NCI-H446 (cell line): ENCODE measurements around the gene ZFPM1.

Experiments
- DNase-seq, 2 experiments: peaks; one replicate each; lab custom pipeline; 2025; lab: John Stamatoyannopoulos, UW

ZFPM1 gene

GRCh38 chr16:88433632-88434352 is 19.3 kb upstream of the ZFPM1 start:
- no peak for DNase-seq

DNA sequence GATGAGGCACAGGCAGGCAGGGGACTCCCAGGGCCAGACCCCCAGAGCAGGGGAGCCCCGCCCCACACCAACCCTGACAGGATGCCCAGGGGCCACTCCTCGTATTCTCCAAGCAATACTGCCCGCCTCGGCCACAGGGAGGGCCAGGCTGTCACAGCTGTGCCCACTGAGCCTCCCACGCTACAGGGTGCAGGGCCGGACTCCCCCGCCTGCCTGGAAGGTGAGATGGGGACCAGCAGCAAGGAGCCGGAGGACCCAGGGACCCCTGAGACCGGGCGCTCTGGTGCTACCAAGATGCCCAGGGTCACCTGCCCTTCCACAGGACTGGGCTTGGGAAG is 18.8 kb upstream of the ZFPM1 start:
- no peak for DNase-seq

DNA sequence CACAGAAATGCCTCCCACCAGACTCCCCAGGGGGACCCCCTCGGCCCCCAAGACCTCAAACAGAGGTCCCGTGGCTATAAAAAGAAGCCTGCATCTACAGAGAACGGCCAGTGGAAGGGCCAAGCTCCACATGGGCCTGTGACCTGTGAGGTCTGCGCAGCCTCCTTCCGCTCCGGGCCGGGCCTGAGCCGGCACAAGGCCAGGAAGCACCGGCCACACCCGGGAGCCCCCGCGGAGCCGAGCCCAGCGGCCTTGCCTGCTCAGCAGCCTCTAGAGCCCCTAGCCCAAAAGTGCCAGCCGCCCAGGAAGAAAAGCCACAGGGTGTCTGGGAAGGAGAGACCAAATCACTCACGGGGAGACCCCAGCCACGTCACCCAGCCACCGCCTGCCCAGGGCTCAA is 18.3 kb upstream of the ZFPM1 start:
- DNase-seq: no peak

DNA sequence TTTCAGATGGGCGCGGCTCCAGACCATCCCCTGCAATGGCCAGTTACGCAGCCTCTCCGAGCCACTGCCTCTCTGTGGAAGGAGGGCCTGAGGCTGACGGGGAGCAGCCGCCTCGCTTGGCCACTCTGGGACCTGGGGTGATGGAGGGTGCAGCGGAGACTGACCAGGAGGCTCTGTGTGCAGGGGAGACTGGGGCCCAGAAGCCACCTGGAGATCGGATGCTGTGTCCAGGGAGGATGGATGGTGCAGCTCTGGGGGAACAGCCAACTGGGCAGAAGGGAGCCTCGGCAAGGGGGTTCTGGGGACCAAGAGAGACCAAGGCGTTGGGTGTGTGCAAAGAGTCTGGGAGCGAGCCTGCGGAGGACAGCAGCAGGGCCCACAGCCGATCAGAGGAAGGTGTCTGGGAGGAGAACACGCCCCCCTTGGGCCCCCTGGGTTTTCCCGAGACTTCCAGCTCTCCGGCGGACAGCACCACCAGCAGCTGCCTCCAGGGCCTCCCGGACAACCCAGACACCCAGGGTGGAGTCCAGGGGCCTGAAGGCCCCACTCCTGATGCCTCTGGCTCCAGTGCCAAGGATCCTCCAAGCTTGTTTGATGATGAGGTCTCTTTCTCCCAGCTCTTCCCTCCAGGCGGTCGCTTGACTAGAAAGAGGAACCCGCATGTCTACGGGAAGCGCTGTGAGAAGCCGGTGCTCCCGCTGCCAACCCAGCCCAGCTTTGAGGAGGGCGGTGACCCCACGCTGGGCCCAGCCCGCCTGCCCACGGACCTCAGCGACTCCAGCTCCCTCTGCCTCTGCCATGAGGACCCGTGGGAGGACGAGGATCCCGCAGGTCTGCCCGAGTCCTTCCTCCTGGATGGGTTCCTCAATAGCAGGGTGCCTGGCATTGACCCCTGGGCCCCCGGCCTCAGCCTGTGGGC is 17.4 kb upstream of the ZFPM1 start:
- no peak for DNase-seq

- DNase-seq: no peak
These were observed 16.3 kb upstream of the ZFPM1 start for GRCh38 chr16:88436796-88437195.

- DNase-seq: peak in 1 of 2 experiments; percentile 10
These were observed 15.6 kb upstream of the ZFPM1 start for GRCh38 chr16:88437367-88437964.

- no peak for DNase-seq
These were observed 14.8 kb upstream of the ZFPM1 start for GRCh38 chr16:88438084-88438870.

DNA sequence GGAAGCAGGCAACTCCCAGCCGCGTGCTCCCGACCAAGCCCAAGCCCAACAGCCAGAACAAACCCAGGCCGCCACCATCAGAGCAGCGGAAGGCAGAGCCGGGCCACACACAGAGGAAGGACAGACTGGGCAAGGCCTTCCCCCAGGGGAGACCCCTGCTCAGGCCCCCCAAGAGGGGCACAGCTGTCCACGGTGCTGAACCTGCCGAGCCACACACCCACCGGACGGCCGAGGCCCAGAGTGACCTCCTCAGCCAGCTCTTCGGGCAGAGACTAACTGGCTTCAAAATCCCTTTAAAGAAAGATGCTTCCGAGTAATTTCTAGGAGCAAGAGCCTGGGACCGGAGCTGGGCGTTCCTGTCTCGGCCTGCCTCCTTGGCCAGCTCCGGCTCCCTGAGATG is 14.1 kb upstream of the ZFPM1 start:
- no peak for DNase-seq

GRCh38 chr16:88439706-88440105 is 13.4 kb upstream of the ZFPM1 start:
- no peak for DNase-seq

DNA sequence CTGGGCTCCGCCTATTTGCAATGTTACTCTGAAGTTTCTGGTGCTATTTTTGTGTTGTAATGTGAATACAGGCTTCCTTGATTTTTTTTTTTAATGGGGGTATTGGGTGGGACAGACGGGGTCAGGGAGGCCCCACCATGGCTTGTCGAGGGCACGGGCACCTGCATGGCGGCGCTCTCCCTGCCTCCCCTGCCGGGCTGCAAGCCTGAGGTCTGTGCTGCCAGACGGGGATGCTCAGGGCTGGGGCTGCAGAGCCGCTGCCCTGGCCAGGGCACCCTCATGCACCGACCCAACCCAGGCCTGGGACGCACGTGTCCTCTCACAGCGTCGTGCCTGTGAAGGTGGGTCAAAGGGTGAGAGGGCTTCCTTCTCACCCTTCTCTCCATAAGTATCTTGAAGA is 13.0 kb upstream of the ZFPM1 start:
- no peak for DNase-seq

DNA sequence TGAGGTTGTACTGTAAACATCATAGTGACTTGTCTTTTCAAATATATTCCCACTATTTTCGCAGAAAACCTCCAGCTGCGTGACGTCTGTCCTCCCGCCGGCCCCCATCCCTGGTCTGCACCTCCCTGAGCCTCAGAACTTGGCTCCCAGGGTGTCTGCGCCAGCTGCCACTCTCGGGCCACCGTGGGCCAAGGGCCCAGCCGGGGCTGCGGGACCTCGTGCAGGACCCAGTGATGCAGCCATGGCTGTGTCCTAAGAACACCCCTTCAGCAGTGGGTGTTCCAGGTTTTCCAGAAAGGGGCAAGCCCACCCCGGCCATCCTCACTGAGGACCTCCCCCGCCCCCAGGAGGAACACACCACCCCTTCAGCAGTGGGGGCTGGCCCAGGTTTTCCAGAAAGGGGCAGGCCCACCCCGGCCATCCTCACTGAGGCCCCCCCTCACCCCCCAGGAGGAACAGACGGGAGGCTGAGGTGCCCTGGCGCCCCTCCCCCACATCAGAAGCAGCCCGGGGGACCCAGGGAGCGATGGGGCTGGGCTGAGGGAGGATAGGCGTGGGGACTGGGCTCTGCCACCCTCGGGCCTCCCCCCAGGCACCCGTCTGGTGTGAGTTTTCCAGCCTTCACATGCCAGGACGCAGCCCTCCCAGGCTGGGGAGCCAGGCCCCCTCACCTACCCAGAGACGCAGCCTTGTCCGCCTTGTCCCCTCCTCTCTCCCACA is 12.2 kb upstream of the ZFPM1 start:
- DNase-seq: no peak

- DNase-seq: no peak
These were observed 11.6 kb upstream of the ZFPM1 start for GRCh38 chr16:88441460-88441859.

DNA sequence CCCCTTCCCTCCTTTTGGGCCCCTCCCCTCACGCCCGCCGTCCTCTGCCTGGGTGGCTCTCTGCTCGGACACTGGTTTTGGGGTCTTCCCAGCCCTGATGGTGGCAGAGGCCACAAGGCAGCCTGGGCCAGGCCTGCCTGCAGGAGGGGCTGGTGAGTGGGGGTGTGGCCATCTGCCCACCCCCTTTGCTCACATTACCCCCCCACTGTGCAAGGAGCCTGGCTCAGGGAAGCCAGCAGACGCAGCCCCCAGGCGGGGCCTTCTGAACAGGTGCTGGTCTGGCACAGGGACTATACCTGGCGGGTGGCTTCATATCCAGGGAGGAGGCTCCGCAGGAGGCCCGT is 10.7 kb upstream of the ZFPM1 start:
- no peak for DNase-seq

GRCh38 chr16:88442727-88443576 is 10.1 kb upstream of the ZFPM1 start:
- peak in 1 of 2 experiments; percentile 9 for DNase-seq

- DNase-seq: no peak
These were observed 8.1 kb upstream of the ZFPM1 start for GRCh38 chr16:88444826-88445582.

DNA sequence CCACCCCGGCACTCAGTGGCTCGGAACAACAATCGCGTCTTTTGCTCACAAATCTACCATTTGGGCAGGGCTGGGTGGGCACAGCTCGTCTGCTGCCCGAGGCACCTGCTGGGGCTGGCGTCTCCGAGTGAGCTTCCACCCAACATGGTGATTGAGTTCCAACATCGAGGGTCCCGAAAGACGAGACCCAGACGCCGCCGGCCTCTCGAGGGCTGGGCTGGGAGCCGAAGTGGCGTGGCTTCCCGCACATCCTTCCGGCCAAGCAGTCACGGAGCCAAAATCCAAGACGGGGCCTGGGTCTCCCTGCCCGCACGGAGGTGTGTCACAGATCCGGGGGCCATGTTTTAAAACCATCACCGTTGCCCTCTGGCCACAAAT is 7.5 kb upstream of the ZFPM1 start:
- no peak for DNase-seq

- no peak for DNase-seq
These were observed 7.0 kb upstream of the ZFPM1 start for GRCh38 chr16:88446061-88446460.

DNA sequence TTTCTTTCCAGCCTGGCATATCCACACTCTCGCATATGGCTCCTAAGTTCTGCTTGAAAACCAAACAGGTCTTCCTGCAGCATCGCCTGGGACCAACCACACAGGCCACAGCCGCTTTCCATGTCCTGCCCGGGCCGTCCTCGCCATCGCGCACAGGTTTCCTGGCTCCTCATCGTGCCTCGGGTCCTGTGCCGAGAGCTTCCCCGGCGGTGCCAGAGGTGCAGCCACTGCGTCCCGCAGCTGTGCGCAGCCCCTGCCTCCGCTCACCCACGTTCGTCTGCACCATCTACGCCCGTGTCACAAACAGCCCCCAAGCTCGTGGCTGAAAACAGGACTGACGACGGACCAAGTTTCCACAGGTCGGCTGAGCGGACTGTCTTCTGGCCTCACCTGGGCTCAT is 6.3 kb upstream of the ZFPM1 start:
- DNase-seq: no peak

DNA sequence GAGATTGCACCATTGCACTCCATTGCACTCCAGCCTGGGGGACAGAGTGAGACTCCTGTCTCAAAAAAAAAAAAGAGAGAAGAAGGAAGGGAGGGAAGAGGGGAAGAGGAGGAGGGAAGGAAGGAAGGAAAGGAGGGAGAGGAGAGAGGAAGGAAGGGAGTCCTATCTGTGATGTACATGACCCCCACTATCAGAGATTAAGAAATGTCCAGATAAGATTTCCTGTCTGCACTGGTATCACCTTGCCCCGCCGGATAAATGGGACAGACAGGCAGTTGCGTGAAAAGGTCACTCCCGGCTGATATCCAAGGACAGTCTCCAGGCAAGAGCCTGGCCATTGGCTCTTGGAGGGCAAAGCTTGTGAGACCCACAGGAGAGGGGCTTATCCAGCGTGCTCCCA is 5.2 kb upstream of the ZFPM1 start:
- DNase-seq: no peak
